Left renal pelvis (tissue), 4 donors: Measurements from ENCODE around the gene TNFRSF12A. TPM values are rescaled to one million over a fixed set of nuclear protein-coding genes. Genes with fewer than 3 reads are reported as not detected.

ENCODE experiments used
- DNase-seq, 4 donors: peaks; one replicate each; pipeline ENCODE4 v3.0.0-alpha.2; 2013; ENCODE audit warnings: low read depth in 4 of 4, low spot score in 3 of 4
- polyA plus RNA-seq, 4 donors: library from polyadenylated mRNA; unstranded; fragments of 120-200 nt; gene quantifications; one replicate each; pipeline ENCODE4 v1.2.1, GENCODE V29; 2013; ENCODE audit not compliant: insufficient read length in 4 of 4

Gene TNFRSF12A
- polyA plus RNA-seq, 4 donors, result 4.4 to 19.3 (median 10.7) TPM

DNA sequence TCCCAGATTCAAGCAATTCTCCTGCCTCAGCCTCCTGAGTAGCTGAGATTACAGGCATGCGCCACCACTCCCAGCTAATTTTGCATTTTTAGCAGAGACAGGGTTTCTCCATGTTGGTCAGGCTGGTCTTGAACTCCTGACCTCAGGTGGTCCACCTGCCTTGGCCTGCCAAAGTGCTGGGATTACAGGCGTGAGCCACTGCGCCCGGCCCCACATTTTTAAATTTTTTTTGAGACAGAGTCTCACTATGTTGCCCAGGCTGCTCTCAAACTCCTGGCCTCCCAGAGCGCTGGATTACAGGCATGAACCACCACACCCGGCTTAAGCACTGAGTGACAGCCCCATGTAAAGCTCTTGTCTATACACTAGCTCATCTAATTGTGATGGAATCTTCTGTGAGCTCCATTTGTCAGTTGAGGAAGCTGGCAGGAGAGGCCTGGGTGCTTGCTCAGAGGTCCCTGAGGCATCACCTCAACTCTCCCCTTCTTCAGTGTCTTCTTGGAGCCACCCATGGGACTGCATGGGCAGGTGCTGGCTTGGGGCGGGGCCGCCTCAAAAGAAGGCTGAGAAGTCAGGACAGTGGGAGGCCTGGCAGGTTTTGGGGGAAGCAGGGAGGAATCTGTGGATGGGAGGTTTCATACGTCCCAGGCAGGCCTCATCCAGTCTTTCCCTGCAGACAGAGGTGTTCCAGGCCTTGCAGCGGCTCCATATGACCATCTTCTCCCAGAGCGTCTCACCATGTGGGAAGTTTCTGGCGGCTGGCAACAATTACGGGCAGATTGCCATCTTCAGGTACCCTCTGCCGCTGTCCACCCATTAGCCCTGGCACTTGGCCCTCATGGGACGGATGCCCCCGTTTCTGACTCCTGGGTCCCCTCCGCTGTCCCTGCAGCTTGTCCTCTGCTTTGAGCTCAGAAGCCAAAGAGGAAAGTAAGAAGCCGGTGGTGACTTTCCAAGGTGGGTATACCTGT is 5.1 kb downstream of the TNFRSF12A start:
- no peak for DNase-seq

DNA sequence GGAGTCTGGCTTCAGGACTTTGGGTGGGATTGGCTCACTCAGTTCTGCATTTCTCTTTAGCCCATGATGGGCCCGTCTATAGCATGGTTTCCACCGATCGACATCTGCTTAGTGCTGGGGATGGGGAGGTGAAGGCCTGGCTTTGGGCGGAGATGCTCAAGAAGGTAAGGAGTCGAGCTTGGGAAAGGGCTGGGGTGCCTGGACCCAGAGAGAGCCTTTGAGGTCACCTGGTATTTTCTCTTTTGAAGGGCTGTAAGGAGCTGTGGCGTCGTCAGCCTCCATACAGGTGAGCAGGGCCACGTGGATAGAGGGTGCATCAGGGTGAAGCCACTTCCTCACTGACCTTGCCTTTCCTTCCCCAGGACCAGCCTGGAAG is 5.8 kb downstream of the TNFRSF12A start:
- DNase-seq, result no peak

- DNase-seq, result no peak
These were observed 6.7 kb downstream of the TNFRSF12A start for GRCh38 chr16:3026609-3027488.

- no peak for DNase-seq
These were observed 7.3 kb downstream of the TNFRSF12A start for GRCh38 chr16:3027489-3027795.

DNA sequence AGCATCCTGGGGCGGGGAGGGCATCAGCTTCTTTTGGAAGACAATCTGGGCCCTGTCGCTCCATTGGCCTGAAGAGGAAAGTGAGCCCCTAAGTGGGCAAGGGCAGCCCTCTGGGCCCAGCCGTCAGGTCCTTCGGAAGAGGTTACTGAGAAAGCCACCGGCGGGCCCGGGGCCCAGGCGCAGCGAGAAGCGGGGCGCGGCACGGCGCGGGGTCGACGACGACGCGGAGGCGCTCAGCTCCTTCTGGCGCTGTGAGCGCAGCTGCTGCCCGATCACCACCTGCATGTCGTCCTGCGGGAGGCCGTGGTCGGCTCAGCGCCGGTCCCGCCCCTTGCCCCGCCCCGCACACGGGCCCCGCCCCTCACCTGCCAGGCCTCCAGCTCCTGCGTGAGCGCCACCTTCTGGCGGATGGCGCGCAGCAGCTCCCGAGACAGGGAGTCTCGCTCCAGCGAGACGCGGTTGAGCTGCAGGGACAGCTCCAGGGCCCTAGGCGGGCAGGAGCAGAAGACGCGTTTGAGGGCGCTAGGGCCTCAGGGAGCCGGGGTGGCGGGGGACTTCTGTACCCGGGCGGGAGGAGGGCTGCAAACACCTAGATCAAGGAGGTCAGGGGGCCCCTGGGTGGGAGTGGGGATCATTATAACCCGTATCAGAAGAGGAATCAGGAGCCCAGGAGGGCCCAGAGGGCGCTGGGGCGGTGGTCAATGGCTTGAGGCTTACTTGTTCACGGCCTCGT is 8.0 kb downstream of the TNFRSF12A start:
- peak in 1 of 4 donors; percentile 74 for DNase-seq

- DNase-seq, result no peak
These were observed 8.7 kb downstream of the TNFRSF12A start for GRCh38 chr16:3028716-3029319.

- DNase-seq, result no peak
These were observed 9.5 kb downstream of the TNFRSF12A start for GRCh38 chr16:3029491-3030221.

GRCh38 chr16:3030222-3031212 is 10.3 kb downstream of the TNFRSF12A start:
- DNase-seq, result no peak

DNA sequence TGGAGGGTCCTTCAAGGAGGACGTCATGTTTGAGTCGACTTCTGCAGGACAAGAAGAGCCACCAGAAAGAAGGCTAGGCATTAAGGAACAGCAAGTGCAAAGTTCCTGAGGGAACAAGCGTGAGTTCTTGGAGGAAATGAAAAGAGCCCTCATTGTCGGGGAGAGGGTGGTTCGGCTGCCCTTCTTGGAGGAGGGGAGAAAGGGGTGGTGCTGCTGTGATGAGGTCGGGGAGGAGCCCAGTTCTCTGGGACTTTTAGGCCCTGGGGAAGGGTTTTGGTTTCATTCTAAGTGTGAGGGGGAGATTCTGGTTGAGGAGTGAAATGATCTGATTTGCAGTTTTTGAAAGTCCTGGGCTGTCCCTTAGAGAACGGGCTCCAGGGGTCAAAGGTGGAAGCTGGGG is 12.5 kb downstream of the TNFRSF12A start:
- DNase-seq, result no peak

DNA sequence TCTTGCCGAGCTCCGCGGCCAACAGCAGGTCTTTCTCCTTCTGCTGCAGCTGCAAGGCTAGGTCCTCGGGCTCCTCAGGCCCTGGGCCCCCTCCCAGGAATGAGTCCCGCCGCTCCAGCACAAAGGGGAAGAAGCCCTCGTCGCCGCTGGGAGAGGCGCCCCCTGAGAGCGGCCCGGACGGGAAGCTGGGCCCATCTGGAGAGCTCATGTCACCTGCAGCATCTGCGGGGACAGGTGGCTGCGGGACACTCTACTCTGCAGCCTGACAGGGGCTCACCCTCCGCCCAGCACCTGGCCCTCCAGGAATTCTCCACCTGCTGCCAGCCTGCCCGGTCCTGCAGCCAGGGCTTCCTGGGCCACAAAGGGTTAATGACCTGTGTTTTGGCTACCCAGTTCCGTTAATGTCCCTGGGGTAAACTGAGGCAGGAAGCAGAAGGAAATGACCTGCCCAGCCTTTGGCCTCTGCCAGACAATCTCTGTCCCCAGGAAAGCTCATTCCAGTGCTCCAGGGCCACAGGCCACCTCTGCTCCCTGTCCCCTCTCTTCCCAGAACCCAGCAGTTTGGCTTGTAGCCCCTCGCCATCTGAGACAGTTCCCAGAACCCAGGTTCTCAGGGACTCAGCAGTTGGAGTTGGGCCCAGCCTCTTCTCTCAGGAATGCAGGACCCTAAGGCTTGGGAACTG is 15.3 kb downstream of the TNFRSF12A start:
- DNase-seq, result no peak

DNA sequence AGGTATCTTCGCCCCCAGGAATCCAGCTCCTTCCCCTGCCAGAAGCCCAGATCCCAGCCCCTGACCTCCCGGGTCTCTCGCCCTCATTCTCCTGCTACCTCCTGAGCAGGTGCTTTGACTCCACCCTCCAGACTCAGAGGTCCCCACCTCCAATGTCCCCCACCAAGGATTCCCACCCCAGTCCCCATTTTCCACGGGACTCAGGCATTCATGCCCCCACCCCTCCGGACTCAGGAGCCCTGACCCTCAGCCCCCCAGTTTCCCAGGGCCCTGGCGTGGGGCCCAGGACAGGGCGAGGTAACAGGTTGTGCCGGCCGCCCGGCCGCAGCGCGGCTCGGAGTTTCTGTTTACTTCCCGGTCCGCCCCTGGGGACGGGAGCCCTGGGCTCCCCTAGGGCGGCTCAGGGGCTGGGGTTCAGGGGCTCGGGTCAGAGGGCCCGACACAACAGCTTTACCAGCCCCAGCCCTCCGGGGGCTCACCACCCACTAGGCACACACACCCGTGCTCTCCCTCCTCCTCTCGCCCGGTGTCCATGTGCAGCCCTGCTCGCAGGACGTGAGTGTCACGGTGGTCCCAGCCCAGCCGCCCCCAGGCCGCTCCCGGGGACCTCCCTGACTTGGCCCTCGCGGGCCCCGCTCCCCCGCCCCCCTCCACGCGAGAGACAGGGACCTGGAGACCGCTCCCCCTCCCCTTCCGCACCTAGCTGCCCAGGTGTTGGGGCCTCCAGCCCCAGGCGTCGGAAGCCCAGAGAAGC is 16.0 kb downstream of the TNFRSF12A start:
- no peak for DNase-seq

DNA sequence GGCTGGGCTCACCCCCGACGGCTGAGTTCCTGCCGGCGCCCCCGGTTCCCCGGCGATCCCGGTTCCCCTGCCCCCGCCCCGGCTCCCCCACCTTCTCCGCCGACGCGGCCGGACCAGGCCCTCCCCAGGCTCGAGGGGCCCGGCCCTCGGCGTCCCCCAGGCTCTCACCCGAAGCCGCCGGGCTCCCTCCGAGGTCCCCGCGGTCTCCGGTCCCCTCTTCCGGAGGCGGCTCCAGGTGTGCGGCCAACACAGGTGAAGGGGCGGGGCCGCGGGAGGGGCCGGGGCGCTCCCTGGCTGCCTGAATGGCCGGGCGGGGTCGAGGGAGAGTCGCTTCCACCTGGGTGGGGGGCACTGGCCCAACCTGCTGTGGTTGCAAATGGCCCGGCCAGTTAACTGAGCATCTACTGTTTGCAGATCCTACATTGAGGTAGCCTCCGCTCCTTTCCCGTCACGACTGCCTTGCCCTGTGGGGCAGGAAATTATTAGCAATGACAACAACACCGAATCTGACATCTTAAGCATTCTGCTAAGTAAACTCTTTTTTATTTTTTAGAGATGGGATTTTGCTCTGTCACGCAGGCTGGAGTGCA is 16.7 kb downstream of the TNFRSF12A start, which contains the start of gene BICDL2:
Gene BICDL2 (minus strand): TSS at position 219 of the 590 bp plus-strand sequence. CDS start 1,448 bp downstream, outside the sequence.
- no peak for DNase-seq

DNA sequence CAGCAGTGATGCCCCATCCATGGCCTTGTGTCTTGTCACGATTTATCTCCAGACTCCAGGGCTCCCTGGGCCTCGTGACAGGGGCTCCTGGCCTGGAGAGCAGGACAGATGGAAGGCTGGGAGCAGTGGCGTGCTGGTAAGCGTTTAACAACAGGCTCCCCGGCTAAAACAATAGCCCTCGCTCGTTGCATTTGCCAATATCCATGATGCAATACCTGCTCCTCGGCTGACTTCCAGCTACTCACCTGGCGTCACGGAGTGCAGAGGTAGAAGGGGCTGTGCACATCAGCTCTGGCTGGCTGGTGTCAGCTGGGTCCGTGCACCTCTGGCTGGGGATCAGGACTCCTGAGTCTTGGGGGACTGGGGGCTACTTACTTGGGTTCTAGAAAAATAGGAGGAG is 18.1 kb downstream of the TNFRSF12A start:
- DNase-seq, result no peak

DNA sequence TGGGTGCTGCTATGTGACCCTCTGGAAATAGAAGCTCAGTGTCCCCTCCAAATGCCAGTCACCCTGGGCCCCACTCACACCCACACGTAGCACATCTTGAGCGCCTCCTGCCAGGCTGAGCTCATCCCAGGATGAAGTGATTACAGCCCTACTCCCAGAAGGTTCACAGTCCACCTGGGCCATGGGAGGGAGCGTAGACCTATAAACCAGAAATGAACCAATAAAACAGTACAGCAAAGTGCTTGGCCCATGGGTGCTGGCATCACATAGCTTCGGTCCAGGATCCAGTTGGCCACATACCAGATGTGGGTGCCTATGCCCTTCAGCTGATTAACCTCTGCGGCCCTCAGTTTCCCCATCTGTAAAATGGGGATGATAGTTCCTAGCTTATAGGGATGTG is 18.7 kb downstream of the TNFRSF12A start:
- no peak for DNase-seq

- DNase-seq, result no peak
These were observed 22.2 kb downstream of the TNFRSF12A start for GRCh38 chr16:3042376-3042775.

DNA sequence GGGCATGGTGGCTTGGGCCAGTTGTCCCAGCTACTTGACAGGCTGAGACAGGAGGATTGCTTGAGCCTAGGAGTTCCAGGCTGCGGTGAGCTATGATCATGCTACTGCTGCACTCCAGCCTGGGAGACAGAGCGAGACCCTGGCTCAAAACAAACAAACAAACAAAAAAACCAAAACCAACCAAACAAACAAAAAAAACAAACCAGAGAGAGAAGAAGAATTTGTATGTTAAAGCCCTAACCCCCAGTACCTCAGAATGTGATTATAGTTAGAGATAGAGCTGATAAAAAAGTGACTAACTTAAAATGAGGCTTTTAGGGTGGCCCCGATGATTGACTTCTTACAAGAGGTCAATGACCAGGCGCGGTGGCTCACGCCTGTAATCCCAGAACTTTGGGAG is 24.5 kb downstream of the TNFRSF12A start:
- DNase-seq, result no peak
